ENCODE data around the gene HTT.

DNA sequence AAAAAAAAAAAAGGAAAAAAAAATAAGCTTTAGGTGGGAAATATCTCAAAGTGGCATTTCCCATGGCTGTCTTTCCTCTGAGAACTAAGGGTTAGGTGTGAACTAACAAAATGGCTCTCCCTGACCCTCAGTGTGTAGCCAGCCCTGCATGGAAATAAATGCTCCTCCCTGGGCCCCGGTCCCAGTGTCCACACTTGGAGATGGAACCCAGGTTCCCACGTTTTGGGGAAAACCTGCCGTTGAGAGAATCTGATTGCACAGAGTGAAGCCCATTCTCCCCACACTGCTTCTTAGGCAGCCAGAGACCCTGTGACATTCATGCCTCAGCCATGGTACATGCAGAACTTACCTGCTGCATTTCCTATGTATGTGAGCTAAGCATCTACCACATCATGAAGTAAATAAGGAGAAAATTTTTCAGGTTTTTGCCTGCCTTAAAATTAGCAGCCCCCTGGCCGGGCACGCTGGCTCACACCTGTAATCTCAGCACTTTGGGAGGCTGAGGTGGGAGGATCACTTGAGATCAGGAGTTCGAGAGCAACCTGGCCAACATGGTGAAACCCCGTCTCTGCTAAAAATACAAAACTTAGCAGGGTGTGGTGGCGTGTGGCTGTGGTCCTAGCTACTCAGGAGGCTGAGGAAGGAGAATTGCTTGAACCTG lies 34.6 kb upstream of the HTT start:
- TF ChIP-seq EZH2 (IDR thresholded peaks at IDR 0.05; ENCODE audit: low read length, unreplicated experiment): no peak
- TF ChIP-seq CTCF (conservative IDR thresholded peaks at IDR 0.05; ENCODE audit: low read depth, low read length): no peak
